Prostate gland (tissue), 2 donors: ENCODE data around the gene TMTC2. TPM values are rescaled to one million over a fixed set of nuclear protein-coding genes. Genes with fewer than 3 reads are reported as not detected.

Source experiments
- DNase-seq: peaks from one replicate; pipeline ENCODE4 v3.0.0-alpha.2; 2019; ENCODE audit warnings: low spot score
- H3K27ac ChIP-seq, 2 donors: fragments of 200-600 bp; sonication (generic); 2 replicates each; pipeline ENCODE4 v1.5.1; 2017 to 2019
- H3K27me3 ChIP-seq: fragments of 200-600 bp; sonication (generic); replicated peaks from 2 replicates; pipeline ENCODE4 v1.5.1; 2019; ENCODE audit not compliant: insufficient read depth
- H3K36me3 ChIP-seq, 2 donors: fragments of 200-600 bp; sonication (generic); 1 replicate in 1 of 2; 2 replicates in 1 of 2; pipeline versions ENCODE4 v1.5.1 to v1.8.1; 2017 to 2019
- H3K4me1 ChIP-seq: fragments of 200-600 bp; sonication (generic); replicated peaks from 2 replicates; pipeline ENCODE4 v1.5.1; 2019
- H3K4me3 ChIP-seq, 2 donors: fragments of 200-600 bp; sonication (generic); 2 replicates each; pipeline ENCODE4 v1.5.1; 2017 to 2019
- H3K9me3 ChIP-seq: fragments of 200-600 bp; sonication (generic); 2 replicates; pipeline ENCODE4 v1.5.1; 2017
- POLR2A ChIP-seq: fragments of 450-650 bp; IDR thresholded peaks from one replicate; pipeline ENCODE4 v1.6.1; 2016; ENCODE audit warnings: antibody characterized with exemption, mild to moderate bottlenecking
- POLR2AphosphoS5 ChIP-seq: sonication (generic); formaldehyde crosslinking; IDR thresholded peaks from one replicate; pipeline ENCODE4 v1.6.1; 2017; ENCODE audit warnings: antibody characterized with exemption
- WGBS: methylation state at CpG from one replicate; pipeline ENCODE4 v1.1.5; 2018; 5-methylcytosine and 5-hydroxymethylcytosine counted together
- intact Hi-C: fragments of 100-400 bp; cut with DNase I; formaldehyde crosslinking; loops from one replicate; pipeline ENCODE4 v1.14.2; 2022
- total RNA-seq, 2 donors: library from RNA; depleted of rRNA; stranded (reverse); fragments of >200 nt; gene quantifications; one replicate each; pipeline ENCODE4 v1.1.0, GENCODE V29; 2016
- TF ChIP-seq, protein P1 (sequence below), 4 experiments: fragments of 200-600 bp in 2 of 4; fragments of 450-650 bp in 2 of 4; sonication (generic) in 2 of 4; IDR thresholded peaks; 1 replicate in 3 of 4; 2 replicates in 1 of 4; pipeline ENCODE4 v1.5.1; 2016 to 2019; ENCODE audit warnings: antibody characterized with exemption in 4 of 4, mild to moderate bottlenecking in 2 of 4, moderate library complexity in 2 of 4

TMTC2 gene
- total RNA-seq, 2 donors from 2014 or later, result 19.0 to 30.7 TPM

DNA sequence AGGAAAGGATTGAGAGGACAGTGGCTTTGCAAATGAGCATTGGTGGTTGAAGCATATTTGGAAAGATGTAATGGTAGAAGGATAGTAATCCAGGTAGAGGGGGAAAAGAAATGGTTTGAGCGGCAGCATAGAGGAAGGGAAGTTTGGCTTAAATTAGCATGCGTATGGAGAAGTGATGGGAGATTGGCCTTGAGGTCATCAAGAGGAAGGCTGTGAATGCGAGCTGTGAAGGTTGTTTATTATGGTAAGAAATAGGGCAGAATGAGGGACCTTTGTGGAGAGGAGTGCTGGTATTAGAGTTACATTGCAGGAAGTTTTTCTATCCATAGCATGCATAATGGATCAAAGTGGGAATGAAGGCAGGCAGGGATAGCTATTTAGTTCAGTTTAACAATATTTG lies 162.1 kb downstream of the TMTC2 start:
- TF ChIP-seq POLR2AphosphoS5 (no peak), POLR2A (no peak)
- TF ChIP-seq, protein P1, sequence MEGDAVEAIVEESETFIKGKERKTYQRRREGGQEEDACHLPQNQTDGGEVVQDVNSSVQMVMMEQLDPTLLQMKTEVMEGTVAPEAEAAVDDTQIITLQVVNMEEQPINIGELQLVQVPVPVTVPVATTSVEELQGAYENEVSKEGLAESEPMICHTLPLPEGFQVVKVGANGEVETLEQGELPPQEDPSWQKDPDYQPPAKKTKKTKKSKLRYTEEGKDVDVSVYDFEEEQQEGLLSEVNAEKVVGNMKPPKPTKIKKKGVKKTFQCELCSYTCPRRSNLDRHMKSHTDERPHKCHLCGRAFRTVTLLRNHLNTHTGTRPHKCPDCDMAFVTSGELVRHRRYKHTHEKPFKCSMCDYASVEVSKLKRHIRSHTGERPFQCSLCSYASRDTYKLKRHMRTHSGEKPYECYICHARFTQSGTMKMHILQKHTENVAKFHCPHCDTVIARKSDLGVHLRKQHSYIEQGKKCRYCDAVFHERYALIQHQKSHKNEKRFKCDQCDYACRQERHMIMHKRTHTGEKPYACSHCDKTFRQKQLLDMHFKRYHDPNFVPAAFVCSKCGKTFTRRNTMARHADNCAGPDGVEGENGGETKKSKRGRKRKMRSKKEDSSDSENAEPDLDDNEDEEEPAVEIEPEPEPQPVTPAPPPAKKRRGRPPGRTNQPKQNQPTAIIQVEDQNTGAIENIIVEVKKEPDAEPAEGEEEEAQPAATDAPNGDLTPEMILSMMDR (IDR thresholded peaks at IDR 0.05), result no peak
- intact Hi-C loops, result no loop called here
- H3K27ac ChIP-seq, result no peak overlapping the region
- H3K36me3 ChIP-seq, result no peaks in the 10 kb centered on the region
- H3K4me3 ChIP-seq, result no peak overlapping the region
- 88% methylated on average over 3 of the region's 3 CpGs for WGBS
- H3K4me1 ChIP-seq, result no peaks in the 10 kb centered on the region
- DNase-seq, result no peak
- H3K27me3 ChIP-seq, result no peaks in the 10 kb centered on the region
- H3K9me3 ChIP-seq, result no peaks in the 10 kb centered on the region

DNA sequence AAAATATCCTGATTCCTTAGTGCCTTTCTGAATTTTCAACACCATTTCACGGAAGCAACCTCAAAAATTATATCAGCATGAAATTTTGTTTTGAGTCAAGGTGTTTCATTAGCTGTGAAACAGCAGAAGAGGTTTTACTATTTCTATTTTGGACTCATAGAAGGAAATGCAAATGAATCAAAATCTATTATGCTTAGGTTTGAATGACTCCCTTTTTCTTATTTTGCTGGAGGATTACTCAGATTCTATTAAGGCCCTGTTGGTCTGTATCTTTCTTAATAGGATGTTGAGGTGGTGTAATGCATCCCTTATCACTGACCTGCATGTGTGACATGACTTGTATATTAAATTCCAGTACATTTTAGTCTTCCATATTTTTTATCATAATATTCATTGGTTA lies 165.8 kb downstream of the TMTC2 start:
- Histone ChIP-seq H3K9me3 (no peaks in the 10 kb centered on the region), H3K27me3 (no peaks in the 10 kb centered on the region), H3K4me1 (no peaks in the 10 kb centered on the region), H3K4me3 (no peak overlapping the region), H3K27ac (no peak overlapping the region), H3K36me3 (no peaks in the 10 kb centered on the region)
- no peak for DNase-seq
- WGBS, result 97% methylated on average over 1 of the region's 1 CpG
- intact Hi-C loops, result no loop called here
- TF ChIP-seq POLR2AphosphoS5, result no peak
- TF ChIP-seq POLR2A, result no peak
- TF ChIP-seq, protein P1 (IDR thresholded peaks at IDR 0.05), result no peak

DNA sequence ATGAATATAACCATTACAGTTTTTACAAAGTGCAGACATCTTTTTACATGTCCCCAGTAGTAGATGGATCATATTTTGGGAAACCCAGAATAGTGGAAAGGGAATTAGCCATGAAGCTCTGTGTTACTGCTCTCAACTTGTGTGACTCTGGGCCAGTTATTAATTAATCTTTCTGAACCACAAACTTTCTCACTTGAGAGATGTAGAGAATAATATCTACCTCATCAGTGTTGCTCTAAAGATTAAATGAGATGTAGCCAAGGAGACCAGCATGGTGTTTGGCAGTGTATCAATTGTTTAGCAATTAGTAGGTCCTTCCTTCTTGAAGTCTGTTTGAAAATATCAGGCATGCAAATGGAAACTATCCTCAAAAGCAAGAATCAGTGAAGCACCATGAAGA lies 169.2 kb downstream of the TMTC2 start:
- H3K36me3 ChIP-seq, result no peaks in the 10 kb centered on the region
- H3K9me3 ChIP-seq, result no peaks in the 10 kb centered on the region
- no peaks in the 10 kb centered on the region for H3K4me1 ChIP-seq
- H3K4me3 ChIP-seq, result no peak overlapping the region
- no peak for DNase-seq
- intact Hi-C loops, result no loop called here
- TF ChIP-seq POLR2A, result no peak
- no peak for TF ChIP-seq POLR2AphosphoS5
- TF ChIP-seq, protein P1 (IDR thresholded peaks at IDR 0.05), result no peak
- no peak overlapping the region for H3K27ac ChIP-seq
- no peaks in the 10 kb centered on the region for H3K27me3 ChIP-seq

DNA sequence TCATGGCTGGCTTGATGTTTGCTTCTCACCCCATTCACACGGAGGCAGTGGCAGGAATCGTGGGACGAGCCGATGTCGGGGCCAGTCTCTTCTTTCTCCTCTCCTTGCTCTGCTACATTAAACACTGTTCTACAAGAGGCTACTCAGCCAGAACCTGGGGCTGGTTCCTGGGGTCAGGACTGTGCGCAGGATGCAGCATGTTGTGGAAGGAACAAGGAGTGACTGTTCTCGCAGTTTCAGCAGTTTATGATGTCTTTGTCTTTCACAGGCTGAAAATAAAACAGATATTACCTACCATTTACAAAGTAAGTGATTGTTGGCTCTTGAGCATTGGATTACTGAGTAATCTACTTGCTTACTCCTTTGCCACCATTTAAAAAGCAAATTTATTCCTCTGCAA lies 170.6 kb downstream of the TMTC2 start:
- intact Hi-C loops, result no loop called here
- Histone ChIP-seq H3K9me3 (no peaks in the 10 kb centered on the region), H3K27ac (no peak overlapping the region)

DNA sequence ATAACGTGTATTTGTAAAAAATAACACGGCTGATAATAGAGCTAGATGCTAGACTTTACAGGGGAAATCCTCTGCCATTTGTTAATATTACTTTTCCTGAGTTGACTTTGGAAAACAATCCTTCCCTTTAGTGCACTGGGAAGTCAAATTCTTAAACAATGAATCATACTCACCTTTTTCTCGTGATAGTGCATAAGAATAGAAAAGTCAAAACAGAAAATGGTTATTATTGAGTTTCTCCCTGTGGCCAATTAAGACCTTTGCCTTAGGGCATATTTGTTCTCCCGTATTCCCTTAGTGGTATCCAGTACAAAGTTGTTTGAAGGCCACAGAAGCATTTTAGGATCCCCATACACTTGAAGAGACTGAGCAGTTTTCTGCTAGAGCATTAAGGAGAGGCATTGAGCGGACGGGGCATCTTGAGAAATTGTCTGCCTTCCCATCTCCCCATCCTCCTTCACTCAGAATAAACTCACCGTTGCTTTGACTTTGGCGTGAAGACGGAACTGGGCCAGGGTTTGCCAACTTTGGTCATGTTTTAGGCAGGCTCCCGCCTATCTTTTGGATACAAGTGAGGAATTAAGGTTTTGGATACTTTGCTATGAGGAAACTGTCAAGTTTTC lies 171.3 kb downstream of the TMTC2 start:
- TF ChIP-seq POLR2A (no peak), POLR2AphosphoS5 (no peak)
- TF ChIP-seq, protein P1 (IDR thresholded peaks at IDR 0.05), result no peak
- no peaks in the 10 kb centered on the region for H3K36me3 ChIP-seq
- intact Hi-C loops, result no loop called here
- H3K4me1 ChIP-seq, result no peaks in the 10 kb centered on the region
- no peak overlapping the region for H3K27ac ChIP-seq
- WGBS, result 85% methylated on average over 10 of the region's 10 CpGs
- no peaks in the 10 kb centered on the region for H3K27me3 ChIP-seq
- no peak for DNase-seq
- H3K9me3 ChIP-seq, result no peaks in the 10 kb centered on the region
- no peak overlapping the region for H3K4me3 ChIP-seq

More for the DNA sequence above, 170.6 kb downstream of the TMTC2 start:
- Histone ChIP-seq H3K36me3 (no peaks in the 10 kb centered on the region), H3K4me3 (no peak overlapping the region), H3K4me1 (no peaks in the 10 kb centered on the region), H3K27me3 (no peaks in the 10 kb centered on the region)
- TF ChIP-seq, protein P1 (IDR thresholded peaks at IDR 0.05), result no peak
- TF ChIP-seq POLR2AphosphoS5, result no peak
- no peak for TF ChIP-seq POLR2A
- WGBS, result 75% methylated on average over 7 of the region's 7 CpGs
- DNase-seq, result no peak
